Measurements from ENCODE around the gene PHF2. TPM values are rescaled to one million over a fixed set of nuclear protein-coding genes. Genes with fewer than 3 reads are reported as not detected.

Gene PHF2
- total RNA-seq, 1 experiment from 2014 or later = 32.2 TPM

GRCh38 chr9:93635186-93636107 lies 59.1 kb downstream of the PHF2 start:
- DNase-seq = no peak
- Histone ChIP-seq H3K4me1 (no peaks in the 10 kb centered on the region), H3K36me3 (peaks cover 27% of the 10 kb centered on the region), H3K4me3 (no peak overlapping the region), H3K27ac (no peak overlapping the region), H3K27me3 (no peaks in the 10 kb centered on the region), H3K9me3 (replicated peaks) (peaks cover 11% of the 10 kb centered on the region)

- Histone ChIP-seq H3K4me3 (no peak overlapping the region), H3K9me3 (replicated peaks) (peaks cover 11% of the 10 kb centered on the region), H3K4me1 (no peaks in the 10 kb centered on the region), H3K27me3 (no peaks in the 10 kb centered on the region), H3K27ac (no peak overlapping the region), H3K36me3 (peaks cover 27% of the 10 kb centered on the region)
- no peak for DNase-seq
Observed at GRCh38 chr9:93636172-93636661, 59.8 kb downstream of the PHF2 start.

GRCh38 chr9:93636667-93637066 lies 60.3 kb downstream of the PHF2 start:
- Histone ChIP-seq H3K4me1 (no peaks in the 10 kb centered on the region), H3K27me3 (no peaks in the 10 kb centered on the region), H3K36me3 (peaks cover 27% of the 10 kb centered on the region), H3K27ac (no peak overlapping the region), H3K4me3 (no peak overlapping the region), H3K9me3 (replicated peaks) (peaks cover 11% of the 10 kb centered on the region)
- DNase-seq = no peak

GRCh38 chr9:93637886-93638285 lies 61.5 kb downstream of the PHF2 start:
- Histone ChIP-seq H3K4me1 (peaks cover 5% of the 10 kb centered on the region), H3K27ac (no peak overlapping the region), H3K9me3 (replicated peaks) (peaks cover 15% of the 10 kb centered on the region), H3K27me3 (no peaks in the 10 kb centered on the region), H3K36me3 (peaks cover 27% of the 10 kb centered on the region), H3K4me3 (no peak overlapping the region)
- no peak for DNase-seq

- no peaks in the 10 kb centered on the region for H3K27me3 ChIP-seq
- peaks cover 15% of the 10 kb centered on the region for H3K9me3 ChIP-seq (replicated peaks)
- H3K27ac ChIP-seq = no peak overlapping the region
- H3K4me3 ChIP-seq = no peak overlapping the region
- DNase-seq = no peak
- peaks cover 27% of the 10 kb centered on the region for H3K36me3 ChIP-seq
- H3K4me1 ChIP-seq = peaks cover 24% of the 10 kb centered on the region
Observed at GRCh38 chr9:93640027-93640426, 63.6 kb downstream of the PHF2 start.

GRCh38 chr9:93642961-93643360 lies 66.6 kb downstream of the PHF2 start:
- peaks cover 10% of the 10 kb centered on the region; the same call in 1 of the 2 replicates for H3K9me3 ChIP-seq (replicated peaks)
- peak overlapping the region; percentile 83 for H3K27ac ChIP-seq
- no peaks in the 10 kb centered on the region for H3K27me3 ChIP-seq

GRCh38 chr9:93644397-93645088 lies 68.2 kb downstream of the PHF2 start:
- DNase-seq = peak; percentile 97 to 98
- no peaks in the 10 kb centered on the region for H3K27me3 ChIP-seq
- H3K4me3 ChIP-seq = no peak overlapping the region
- H3K27ac ChIP-seq = peak overlapping the region; percentile 83
- H3K36me3 ChIP-seq = peaks cover 6% of the 10 kb centered on the region
- 0 out of 2 replicates have a peak, but pooled peaks cover 3% of the 10 kb centered on the region for H3K9me3 ChIP-seq (replicated peaks)
- H3K4me1 ChIP-seq = peaks cover 26% of the 10 kb centered on the region

More at GRCh38 chr9:93642961-93643360, 66.6 kb downstream of the PHF2 start:
- no peak overlapping the region for H3K4me3 ChIP-seq
- H3K4me1 ChIP-seq = peaks cover 26% of the 10 kb centered on the region
- peaks cover 16% of the 10 kb centered on the region for H3K36me3 ChIP-seq
- DNase-seq = peak; percentile 43 to 46

GRCh38 chr9:93645149-93645889 lies 68.9 kb downstream of the PHF2 start:
- Histone ChIP-seq H3K4me1 (peaks cover 26% of the 10 kb centered on the region), H3K27ac (peak overlapping the region; percentile 83), H3K9me3 (replicated peaks) (0 out of 2 replicates have a peak, but pooled peaks cover 3% of the 10 kb centered on the region), H3K4me3 (no peak overlapping the region), H3K27me3 (no peaks in the 10 kb centered on the region), H3K36me3 (peaks cover 11% of the 10 kb centered on the region)
- no peak for DNase-seq

GRCh38 chr9:93645921-93646639 lies 69.7 kb downstream of the PHF2 start:
- 0 out of 2 replicates have a peak, but pooled peaks cover 3% of the 10 kb centered on the region for H3K9me3 ChIP-seq (replicated peaks)
- H3K4me3 ChIP-seq = no peak overlapping the region
- DNase-seq = no peak
- H3K27me3 ChIP-seq = no peaks in the 10 kb centered on the region
- H3K36me3 ChIP-seq = peaks cover 13% of the 10 kb centered on the region
- H3K4me1 ChIP-seq = peaks cover 26% of the 10 kb centered on the region
- no peak overlapping the region for H3K27ac ChIP-seq

GRCh38 chr9:93646640-93647178 lies 70.3 kb downstream of the PHF2 start:
- no peak for DNase-seq
- Histone ChIP-seq H3K9me3 (replicated peaks) (0 out of 2 replicates have a peak, but pooled peaks cover 3% of the 10 kb centered on the region), H3K4me1 (peaks cover 26% of the 10 kb centered on the region), H3K4me3 (no peak overlapping the region), H3K36me3 (peaks cover 13% of the 10 kb centered on the region), H3K27me3 (no peaks in the 10 kb centered on the region), H3K27ac (no peak overlapping the region)

GRCh38 chr9:93648181-93648580 lies 71.8 kb downstream of the PHF2 start:
- no peak for DNase-seq
- Histone ChIP-seq H3K36me3 (peaks cover 15% of the 10 kb centered on the region), H3K4me1 (peaks cover 18% of the 10 kb centered on the region), H3K27ac (no peak overlapping the region), H3K9me3 (replicated peaks) (no peaks in the 10 kb centered on the region), H3K27me3 (no peaks in the 10 kb centered on the region), H3K4me3 (no peak overlapping the region)

- Histone ChIP-seq H3K27ac (no peak overlapping the region), H3K4me3 (no peak overlapping the region), H3K36me3 (peaks cover 19% of the 10 kb centered on the region)
Observed at GRCh38 chr9:93648836-93649235, 72.5 kb downstream of the PHF2 start.

GRCh38 chr9:93649610-93650261 lies 73.4 kb downstream of the PHF2 start:
- peaks cover 19% of the 10 kb centered on the region for H3K36me3 ChIP-seq

More at GRCh38 chr9:93648836-93649235, 72.5 kb downstream of the PHF2 start:
- H3K9me3 ChIP-seq (replicated peaks) = no peaks in the 10 kb centered on the region
- no peak for DNase-seq
- no peaks in the 10 kb centered on the region for H3K27me3 ChIP-seq
- H3K4me1 ChIP-seq = peaks cover 11% of the 10 kb centered on the region

More at GRCh38 chr9:93649610-93650261, 73.4 kb downstream of the PHF2 start:
- Histone ChIP-seq H3K9me3 (replicated peaks) (no peaks in the 10 kb centered on the region), H3K27ac (no peak overlapping the region), H3K4me3 (no peak overlapping the region), H3K27me3 (no peaks in the 10 kb centered on the region), H3K4me1 (peaks cover 5% of the 10 kb centered on the region)
- DNase-seq = no peak
